Lower lobe of right lung (tissue), 2 donors: ENCODE measurements around the gene UGT1A10. TPM values are rescaled to one million over a fixed set of nuclear protein-coding genes. Genes with fewer than 3 reads are reported as not detected.

Experiments
- ATAC-seq, 2 donors: fragments of 200-7000 bp; cut with Tn5 transposase; one replicate each; pipeline ENCODE4 v1.9.1; 2020 to 2022; ENCODE audit warnings: mild to moderate bottlenecking in 2 of 2, moderate library complexity in 2 of 2
- DNase-seq: peaks from one replicate; pipeline ENCODE4 v3.0.0-alpha.2; 2020
- H3K27ac ChIP-seq: fragments of 200-600 bp; one replicate; pipeline ENCODE4 v1.8.0; 2022
- H3K27me3 ChIP-seq: fragments of 200-600 bp; one replicate; pipeline ENCODE4 v1.8.0; 2022; ENCODE audit warnings: low read depth
- H3K36me3 ChIP-seq: fragments of 200-600 bp; one replicate; pipeline ENCODE4 v1.8.0; 2022; ENCODE audit warnings: mild to moderate bottlenecking
- H3K4me1 ChIP-seq: fragments of 200-600 bp; one replicate; pipeline ENCODE4 v1.8.0; 2022
- H3K4me3 ChIP-seq: fragments of 200-600 bp; one replicate; pipeline ENCODE4 v1.8.0; 2022; ENCODE audit warnings: mild to moderate bottlenecking
- H3K9me3 ChIP-seq: fragments of 200-600 bp; one replicate; pipeline ENCODE4 v1.8.0; 2022
- CTCF ChIP-seq: fragments of 200-600 bp; IDR thresholded peaks from one replicate; pipeline ENCODE4 v1.8.0; 2022; ENCODE audit warnings: antibody characterized with exemption, mild to moderate bottlenecking
- intact Hi-C: fragments of 100-400 bp; cut with DNase I; formaldehyde crosslinking; loops from one replicate; pipeline ENCODE4 v1.11.0; 2022
- total RNA-seq: library from RNA; stranded (reverse); fragmentation: NEBNext Ultra II Directional; extraction: Animal tissue kit (Norgen Biotek cat#: 25700); gene quantifications from one replicate; pipeline ENCODE4 v1.2.1, GENCODE V29; 2021
- donor health status: DM: no; HTN: yes; CAD: no; lungs with severe emphysema.

Gene UGT1A10
- total RNA-seq, 1 donor from 2014 or later, result not detected

- intact Hi-C loops, result no loop called here
Measured at GRCh38 chr2:233680361-233681045, 44.3 kb downstream of the UGT1A10 start.

GRCh38 chr2:233681521-233682099, 45.4 kb downstream of the UGT1A10 start, which contains the start of gene UGT1A7:
Gene UGT1A7 (plus strand): TSS chr2:233681901. CDS start chr2:233681938, 37 bp downstream.
- no peaks in the 10 kb centered on the region for H3K27me3 ChIP-seq
- ATAC-seq (no peak), DNase-seq (no peak)
- no peak for TF ChIP-seq CTCF
- no peaks in the 10 kb centered on the region for H3K36me3 ChIP-seq
- H3K4me3 ChIP-seq, result no peak within 1 kb of the TSS
- H3K9me3 ChIP-seq, result no peaks in the 10 kb centered on the region
- no peaks in the 10 kb centered on the region for H3K4me1 ChIP-seq
- intact Hi-C loops, result no loop called here
- H3K27ac ChIP-seq, result no peak within 1 kb of the TSS

More at GRCh38 chr2:233680361-233681045, 44.3 kb downstream of the UGT1A10 start:
- Histone ChIP-seq H3K27ac (no peak overlapping the region), H3K27me3 (no peaks in the 10 kb centered on the region), H3K4me1 (no peaks in the 10 kb centered on the region), H3K9me3 (no peaks in the 10 kb centered on the region), H3K36me3 (no peaks in the 10 kb centered on the region), H3K4me3 (no peak overlapping the region)
- no peak for DNase-seq
- ATAC-seq, result no peak
- no peak for TF ChIP-seq CTCF

- H3K4me1 ChIP-seq, result no peaks in the 10 kb centered on the region
- H3K36me3 ChIP-seq, result no peaks in the 10 kb centered on the region
- intact Hi-C loops, result no loop called here
- H3K27ac ChIP-seq, result no peak overlapping the region
- H3K27me3 ChIP-seq, result no peaks in the 10 kb centered on the region
- H3K9me3 ChIP-seq, result no peaks in the 10 kb centered on the region
- DNase-seq (no peak), ATAC-seq (no peak)
- H3K4me3 ChIP-seq, result no peak overlapping the region
- TF ChIP-seq CTCF, result no peak
Measured at GRCh38 chr2:233684640-233685039, 48.4 kb downstream of the UGT1A10 start.

GRCh38 chr2:233686928-233687327, 50.7 kb downstream of the UGT1A10 start:
- TF ChIP-seq CTCF, result no peak
- DNase-seq (no peak), ATAC-seq (no peak)
- Histone ChIP-seq H3K36me3 (no peaks in the 10 kb centered on the region), H3K4me1 (no peaks in the 10 kb centered on the region), H3K9me3 (no peaks in the 10 kb centered on the region), H3K27ac (no peak overlapping the region), H3K4me3 (no peak overlapping the region), H3K27me3 (no peaks in the 10 kb centered on the region)
- intact Hi-C loops, result no loop called here

- Histone ChIP-seq H3K27me3 (no peaks in the 10 kb centered on the region), H3K4me1 (no peaks in the 10 kb centered on the region), H3K27ac (no peak overlapping the region), H3K9me3 (no peaks in the 10 kb centered on the region), H3K4me3 (no peak overlapping the region), H3K36me3 (no peaks in the 10 kb centered on the region)
- DNase-seq (no peak), ATAC-seq (no peak)
- intact Hi-C loops, result no loop called here
- TF ChIP-seq CTCF, result no peak
Measured at GRCh38 chr2:233688341-233688740, 52.1 kb downstream of the UGT1A10 start.
